GM08714 (cell line): ENCODE data around the gene FHOD3.

Experiments used
- H3K4me3 ChIP-seq: fragments of 200-500 bp; sonication (Bioruptor generic); 2 replicates; pipeline ENCODE4 v1.5.1; 2014; ENCODE audit warnings: mild to moderate bottlenecking, low read length, inconsistent platforms
- ZNF274 ChIP-seq: IDR thresholded peaks from 2 replicates; pipeline ENCODE4 v1.6.1; 2012; ENCODE audit warnings: mild to moderate bottlenecking, low read depth, low read length

FHOD3 gene

GRCh38 chr18:36283448-36283847, 14.1 kb upstream of the FHOD3 start:
- TF ChIP-seq ZNF274, result no peak
- no peak overlapping the region for H3K4me3 ChIP-seq

DNA sequence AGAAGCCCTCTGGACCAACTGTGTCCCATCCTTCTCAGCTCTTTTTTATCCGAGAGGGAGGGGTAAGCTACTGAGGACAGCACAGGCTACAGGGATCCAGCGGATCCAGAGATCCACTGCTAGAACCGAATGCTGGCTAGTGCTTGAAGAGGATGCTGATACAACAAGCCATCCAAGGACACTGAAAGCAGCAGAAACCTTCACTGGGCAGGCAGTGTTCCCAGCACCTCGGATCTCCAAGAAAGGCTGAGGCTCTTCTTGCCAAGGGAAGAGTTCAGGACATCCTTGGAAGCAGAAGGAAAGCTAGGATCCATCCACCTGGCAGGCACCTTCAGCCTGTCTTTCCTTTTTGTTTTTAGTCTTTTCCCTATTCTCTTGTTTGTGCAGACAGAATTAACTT, 13.2 kb upstream of the FHOD3 start:
- TF ChIP-seq ZNF274, result no peak
- no peak overlapping the region for H3K4me3 ChIP-seq

GRCh38 chr18:36284671-36285295, 12.7 kb upstream of the FHOD3 start:
- no peak for TF ChIP-seq ZNF274
- no peak overlapping the region for H3K4me3 ChIP-seq

- no peak overlapping the region for H3K4me3 ChIP-seq
- no peak for TF ChIP-seq ZNF274
These were observed 9.9 kb upstream of the FHOD3 start for GRCh38 chr18:36287653-36288052.

- no peak for TF ChIP-seq ZNF274
- no peak overlapping the region for H3K4me3 ChIP-seq
These were observed 8.8 kb upstream of the FHOD3 start for GRCh38 chr18:36288689-36289088.

GRCh38 chr18:36294031-36294430, 3.5 kb upstream of the FHOD3 start:
- TF ChIP-seq ZNF274, result no peak
- H3K4me3 ChIP-seq, result no peak overlapping the region

DNA sequence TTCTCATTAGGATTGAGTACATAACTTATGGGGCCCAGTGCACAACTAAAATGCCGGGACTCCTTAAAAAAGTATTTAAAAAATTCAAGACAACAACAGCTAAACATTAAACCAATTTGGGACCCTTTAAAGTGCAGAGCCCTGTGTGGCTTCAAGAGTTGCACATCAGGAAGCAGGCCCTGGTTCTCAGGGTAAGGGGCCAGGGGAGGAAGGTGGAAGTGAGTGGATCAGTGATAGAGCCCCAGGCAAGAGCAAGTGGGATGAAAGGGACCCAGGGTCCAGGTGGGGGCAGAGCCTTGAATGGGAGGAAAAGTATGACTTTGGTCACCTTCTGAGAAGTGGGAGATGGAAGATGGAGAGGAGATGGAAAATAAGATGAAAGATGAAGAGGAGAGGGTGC, 2.3 kb upstream of the FHOD3 start:
- TF ChIP-seq ZNF274, result no peak
- no peak overlapping the region for H3K4me3 ChIP-seq

- no peak overlapping the region for H3K4me3 ChIP-seq
- TF ChIP-seq ZNF274, result no peak
These were observed 1.6 kb upstream of the FHOD3 start for GRCh38 chr18:36295880-36296301.

GRCh38 chr18:36296650-36297416, 680 bp upstream of the FHOD3 start:
- TF ChIP-seq ZNF274, result no peak
- H3K4me3 ChIP-seq, result peak overlapping the region; percentile 38

DNA sequence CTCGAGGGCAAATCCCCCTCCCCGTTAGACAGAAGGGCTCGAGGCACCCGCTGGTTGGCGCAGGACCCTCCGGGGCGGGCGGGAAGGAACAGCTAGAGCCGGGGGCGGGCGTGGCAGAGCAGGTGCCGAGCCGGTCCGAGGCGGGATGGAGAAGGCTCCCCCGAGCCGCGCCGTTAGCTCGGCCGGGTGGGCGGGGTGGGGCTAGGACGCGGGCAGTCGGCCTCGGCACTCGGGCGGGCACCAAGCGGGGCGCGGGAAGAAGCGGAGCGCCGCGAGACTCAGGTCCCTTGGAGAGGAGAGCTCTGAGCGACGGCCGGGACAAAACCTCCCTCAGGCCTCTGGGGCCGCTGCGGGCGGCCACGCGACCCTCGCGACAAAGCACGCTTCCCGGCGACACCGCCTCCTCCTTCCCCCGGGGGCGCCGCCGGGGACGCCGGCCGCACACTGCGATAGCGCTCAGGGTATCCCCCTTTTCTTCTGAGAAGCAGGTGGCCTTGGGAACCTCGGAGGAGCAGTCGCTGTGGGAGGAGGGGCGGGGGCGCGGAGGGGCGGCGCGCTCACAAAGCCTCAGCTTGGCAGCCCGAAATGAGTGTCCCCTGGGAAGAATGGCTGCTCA, 721 bp downstream of the FHOD3 start:
- TF ChIP-seq ZNF274, result no peak
- H3K4me3 ChIP-seq, result peak overlapping the region; percentile 75

- peak overlapping the region; percentile 75; the same call in 1 of the 2 replicates for H3K4me3 ChIP-seq
- TF ChIP-seq ZNF274, result no peak
These were observed 1.5 kb downstream of the FHOD3 start for GRCh38 chr18:36299015-36299414.

DNA sequence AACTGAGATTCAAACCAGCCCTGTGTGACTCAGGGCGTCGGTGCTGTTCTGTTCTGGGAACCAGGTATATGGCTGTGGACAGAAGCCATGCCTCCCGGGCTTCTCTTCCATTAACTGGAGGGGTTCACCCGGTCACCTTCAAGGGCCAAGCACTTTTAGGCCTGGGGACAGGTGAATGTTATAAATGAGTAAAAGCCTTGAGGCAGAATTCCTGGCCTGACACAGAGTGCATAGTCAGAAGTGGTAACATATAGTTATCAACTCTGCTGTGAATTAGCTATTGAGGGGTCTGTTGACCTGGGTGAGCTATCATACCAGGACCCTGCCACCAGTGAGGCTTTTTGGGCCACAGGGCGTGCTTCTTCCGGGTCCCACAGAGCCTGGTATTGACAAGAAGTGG, 2.7 kb downstream of the FHOD3 start:
- no peak for TF ChIP-seq ZNF274
- H3K4me3 ChIP-seq, result no peak overlapping the region

DNA sequence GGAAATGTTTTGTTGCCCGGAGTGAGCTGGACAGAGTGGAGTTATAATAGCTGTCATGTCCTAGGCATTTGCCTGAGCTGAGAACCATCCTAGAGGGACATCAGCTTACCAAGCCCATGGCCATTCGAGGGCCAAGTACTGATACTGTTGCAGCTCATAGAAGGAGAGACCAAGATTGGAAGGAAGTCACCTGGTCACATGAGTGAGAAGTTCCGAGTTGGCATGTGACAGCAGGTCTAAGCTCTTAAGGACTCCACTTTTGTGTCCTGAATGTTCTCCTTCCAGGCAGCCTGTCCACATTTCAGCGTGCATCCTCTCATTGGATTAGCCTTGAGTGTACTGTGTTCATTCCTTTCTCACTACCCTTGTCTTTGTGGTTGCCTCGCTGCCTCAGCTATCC, 4.4 kb downstream of the FHOD3 start:
- TF ChIP-seq ZNF274, result no peak
- no peak overlapping the region for H3K4me3 ChIP-seq

DNA sequence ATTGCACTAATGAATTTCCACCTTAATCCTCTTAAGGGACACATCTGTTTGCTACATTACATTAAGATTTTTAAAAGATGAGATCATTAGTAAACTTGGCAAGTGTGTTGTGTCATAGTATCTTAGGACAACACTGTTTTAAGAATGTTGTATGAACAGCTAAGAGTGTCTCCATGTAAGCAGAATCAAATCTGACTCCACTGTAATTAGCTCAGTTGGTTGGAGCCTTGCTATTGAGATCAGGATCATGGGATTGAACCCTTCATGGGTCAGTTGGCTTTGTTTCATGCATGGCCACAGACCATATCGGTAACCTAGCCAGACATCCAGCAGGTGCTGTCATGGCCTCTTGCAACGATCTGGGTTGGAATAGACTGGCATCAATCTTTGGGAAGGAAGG, 5.2 kb downstream of the FHOD3 start:
- no peak overlapping the region for H3K4me3 ChIP-seq
- no peak for TF ChIP-seq ZNF274

- TF ChIP-seq ZNF274, result no peak
- no peak overlapping the region for H3K4me3 ChIP-seq
These were observed 5.8 kb downstream of the FHOD3 start for GRCh38 chr18:36303211-36303844.
